Measurements from ENCODE around the gene CTSZ. TPM values are rescaled to one million over a fixed set of nuclear protein-coding genes. Genes with fewer than 3 reads are reported as not detected.

CTSZ gene
- total RNA-seq, 2 experiments from 2014 or later = 5.1 to 7.0 TPM

Other genes with a start within 250 kb of the CTSZ start
- under 1 TPM in 1 of 2 experiments, not detected in 1; 0.28 TPM for gene GNAS-AS1, start 156.4 kb downstream of the CTSZ start, total RNA-seq
- 1,000 to 10,000 TPM; 1,064 to 1,097 TPM for gene GNAS, start 154.5 kb downstream of the CTSZ start, total RNA-seq
- 100 to 1,000 TPM; 101 to 113 TPM for gene NELFCD, start 26.0 kb downstream of the CTSZ start, total RNA-seq
- not detected for gene TUBB1, start 12.2 kb upstream of the CTSZ start, total RNA-seq
- gene ATP5F1E, start 25.1 kb upstream of the CTSZ start, total RNA-seq = 10 to 100 TPM; 50.4 to 52.2 TPM
- gene PRELID3B, start 35.5 kb upstream of the CTSZ start, total RNA-seq = 10 to 100 TPM; 73.4 to 75.5 TPM
- 10 to 100 TPM; 15.3 to 16.3 TPM for gene ZNF831, start 156.6 kb upstream of the CTSZ start, total RNA-seq